SK-MEL-5 (cell line): Measurements from ENCODE around the gene COL6A1. TPM values are rescaled to one million over a fixed set of nuclear protein-coding genes. Genes with fewer than 3 reads are reported as not detected.
"Not testable (repeated sequence)": the region's sequence is repeated elsewhere in the genome, so short reads cannot be mapped to it uniquely, and the experiment has no call there.

Source experiments
- DNase-seq: peaks from one replicate; pipeline ENCODE4 v3.0.0-alpha.2; 2016; ENCODE audit warnings: low read depth, low spot score
- in situ Hi-C: cut with HindIII; loops from 2 replicates; pipeline ENCODE4 v1.10.0; 2016; ENCODE audit warnings: low sequenced_read_pairs, high pct_unique_total_duplicates, low pct_unique_long_range_greater_than_20kb
- total RNA-seq: library from RNA; depleted of rRNA; stranded (reverse); fragments of >200 nt; shearing (Covaris generic); gene quantifications from 2 replicates; pipeline ENCODE4 v1.2.3, GENCODE V29; 2014

The COL6A1 gene
- total RNA-seq, 1 experiment from 2014 or later, result 8.5 TPM

DNA sequence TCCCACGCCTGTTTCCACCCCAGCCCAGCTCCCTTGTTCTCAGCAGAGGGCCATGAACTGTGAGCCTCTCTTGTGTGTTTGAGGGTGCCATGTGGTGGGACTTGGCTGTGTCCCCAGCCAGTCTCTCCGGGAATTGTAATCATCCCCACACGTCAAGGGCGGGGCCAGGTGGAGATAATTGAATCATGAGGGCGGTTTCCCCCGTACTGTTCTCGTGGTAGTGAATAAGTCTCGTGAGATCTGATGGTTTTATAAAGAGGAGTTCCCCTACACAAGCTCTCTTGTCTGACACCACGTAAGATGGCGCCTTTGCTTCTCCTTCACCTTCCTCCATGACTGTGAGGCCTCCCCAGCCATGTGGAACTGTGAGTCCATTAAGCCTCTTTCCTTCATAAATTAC, 59.1 kb downstream of the COL6A1 start:
- DNase-seq, result no peak
- in situ Hi-C loops, result no loop called here

DNA sequence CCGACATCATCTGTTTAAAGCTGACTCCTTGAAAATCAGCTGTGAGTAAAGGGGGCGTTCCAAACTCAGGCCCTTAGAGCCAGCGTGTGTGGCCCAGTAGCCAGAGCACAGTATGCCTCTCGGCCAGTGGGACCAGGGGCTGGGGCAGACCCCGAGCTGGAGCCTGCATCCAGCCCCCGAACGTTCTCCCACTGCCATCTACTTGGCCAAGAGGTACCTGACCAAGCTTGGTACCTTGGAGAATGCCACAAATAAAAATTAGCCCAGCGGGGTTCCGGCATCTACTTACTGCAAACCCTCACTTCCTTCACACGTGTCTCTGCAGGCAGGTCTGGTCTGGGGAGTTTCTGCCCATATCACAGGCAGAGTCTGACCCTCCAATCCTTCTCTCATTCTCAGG, 59.6 kb downstream of the COL6A1 start:
- in situ Hi-C loops, result no loop called here
- no peak for DNase-seq

DNA sequence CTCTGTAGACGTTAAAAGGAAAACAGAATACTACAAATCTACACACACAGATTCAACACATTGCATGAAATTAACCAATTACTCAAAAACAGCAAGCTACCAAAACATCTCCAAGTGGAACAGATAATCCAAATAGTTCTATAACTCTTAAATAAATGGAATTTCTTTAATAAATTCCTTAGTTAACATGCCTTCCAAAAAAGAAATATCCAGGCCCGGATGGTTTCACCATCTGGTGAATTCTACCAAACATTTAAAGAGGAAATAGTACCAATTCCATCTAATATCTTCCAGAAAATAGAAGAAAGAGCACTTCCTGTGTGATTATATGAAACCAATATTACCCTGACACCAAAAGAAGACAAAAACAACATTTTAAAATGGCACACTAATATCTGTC, 63.6 kb downstream of the COL6A1 start:
- in situ Hi-C loops, result no loop called here
- DNase-seq, result no peak

DNA sequence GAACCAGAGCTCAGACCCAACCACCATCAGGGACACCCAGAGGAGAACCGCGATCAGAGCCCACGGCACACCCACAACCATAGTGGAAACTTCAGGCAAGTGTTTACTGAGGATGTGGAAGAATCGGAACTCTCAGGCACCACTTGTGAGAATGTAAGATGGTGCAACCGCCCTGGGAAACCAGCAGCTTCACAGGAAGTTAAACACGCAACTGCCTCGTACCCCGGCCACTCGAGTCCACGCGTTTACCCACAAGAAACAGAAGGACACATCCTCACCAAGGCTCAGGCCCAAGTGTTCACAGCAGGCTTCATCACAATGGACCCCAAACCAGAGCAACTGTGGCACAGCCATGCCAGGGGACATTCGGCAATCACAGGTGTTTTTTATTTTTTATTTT, 64.9 kb downstream of the COL6A1 start:
- no peak for DNase-seq
- in situ Hi-C loops, result no loop called here

DNA sequence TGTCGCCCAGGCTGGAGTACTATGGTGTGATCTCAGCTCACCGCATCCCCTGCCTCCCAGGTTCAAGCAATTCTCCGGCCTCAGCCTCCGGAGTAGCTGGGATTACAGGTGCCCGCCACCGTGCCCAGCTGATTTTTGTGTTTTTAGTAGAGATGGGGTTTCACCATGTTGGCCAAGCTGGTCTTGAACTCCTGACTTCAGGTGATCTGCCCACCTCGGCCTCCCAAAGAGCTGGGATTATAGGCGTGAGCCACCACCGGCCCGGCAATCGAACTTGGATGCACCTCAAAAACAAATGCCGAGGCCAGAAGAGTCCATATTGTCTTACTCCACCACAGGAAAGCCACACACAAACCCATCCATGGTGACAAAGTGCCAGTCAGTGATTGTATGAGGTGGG, 65.3 kb downstream of the COL6A1 start:
- DNase-seq, in situ Hi-C loops: not testable (repeated sequence)

DNA sequence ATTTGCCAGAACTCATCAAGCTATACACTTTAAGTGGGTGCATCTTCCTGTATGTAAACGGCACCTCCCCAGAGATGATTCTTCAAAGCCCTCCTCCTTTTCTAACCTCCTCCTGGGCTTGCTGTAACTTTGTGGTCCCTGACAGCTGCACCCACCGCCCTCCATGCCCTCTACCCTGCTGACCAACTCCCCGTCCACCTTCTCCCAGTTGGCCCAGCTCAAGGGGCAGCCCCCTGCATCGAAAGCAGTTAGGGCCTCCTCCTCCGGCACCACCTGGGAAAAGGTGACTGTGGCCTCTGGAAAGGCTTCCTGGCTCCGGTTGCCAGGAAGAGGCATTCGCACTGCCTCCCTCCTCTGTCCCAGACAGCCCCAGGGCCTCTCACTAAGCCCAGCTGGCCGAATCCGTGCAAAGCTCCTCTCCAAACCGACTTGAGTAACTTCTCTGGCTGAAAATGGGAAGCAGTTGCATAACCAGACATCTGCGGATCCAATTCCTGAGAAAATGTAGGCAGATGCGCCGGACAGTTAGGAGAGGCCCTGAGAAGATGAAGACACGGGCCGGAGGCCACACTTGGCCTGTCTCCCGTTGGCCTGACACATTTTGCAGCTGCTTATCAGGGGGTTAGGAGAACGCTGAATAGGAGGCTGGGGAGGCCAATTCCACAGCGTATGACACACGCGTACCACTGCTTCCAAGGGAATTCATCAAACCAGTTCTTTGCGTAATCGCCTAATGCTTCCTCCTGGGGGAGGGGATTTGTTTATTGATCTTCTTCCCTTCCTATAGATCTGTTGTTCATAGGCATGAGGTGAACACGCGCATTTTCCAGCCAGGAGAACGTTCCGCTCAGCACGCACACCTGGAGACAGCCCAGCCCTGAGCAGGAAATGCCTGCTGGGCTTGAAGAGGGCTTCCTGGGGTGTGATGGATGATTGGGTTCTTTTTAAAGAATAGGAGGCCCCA, 67.6 kb downstream of the COL6A1 start:
- in situ Hi-C loops, result no loop called here
- no peak for DNase-seq

DNA sequence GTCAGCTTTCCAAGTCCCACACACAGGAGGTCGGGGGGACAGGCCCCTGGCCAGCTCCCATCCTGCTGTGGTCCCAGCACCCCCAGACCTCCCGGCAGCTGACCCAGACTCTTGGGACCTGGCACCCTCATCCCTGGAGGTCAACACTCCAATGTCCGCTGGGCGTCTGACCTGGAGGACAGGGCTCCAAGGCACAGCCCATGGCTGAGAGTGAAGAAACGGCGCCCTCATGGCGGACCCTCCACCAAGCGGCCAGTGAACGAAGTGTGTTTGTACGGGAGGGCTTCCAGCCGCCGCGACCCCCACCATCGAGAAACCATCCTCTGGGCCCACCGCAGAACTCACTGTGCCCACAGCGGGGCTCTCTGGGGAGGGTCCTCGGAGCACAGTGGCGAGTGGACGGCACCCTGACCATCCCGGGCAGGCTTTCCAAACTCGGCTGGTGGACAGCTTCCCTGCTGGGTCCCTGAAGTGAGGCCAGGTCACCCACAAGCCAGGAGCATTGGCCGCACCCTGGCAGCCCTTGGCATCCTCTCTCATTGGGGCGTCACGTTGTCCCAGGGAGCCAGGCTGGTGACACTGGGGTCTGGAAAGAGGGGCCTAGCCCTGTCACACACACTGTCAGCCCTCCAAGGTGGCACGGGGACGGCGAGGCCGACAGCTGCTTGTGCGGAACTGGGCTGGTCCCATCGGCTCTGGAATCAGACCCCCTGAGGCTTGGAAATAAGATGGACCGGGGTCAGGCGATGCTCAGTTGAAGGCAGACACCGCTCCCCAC, 68.5 kb downstream of the COL6A1 start:
- in situ Hi-C loops, result no loop called here
- no peak for DNase-seq

DNA sequence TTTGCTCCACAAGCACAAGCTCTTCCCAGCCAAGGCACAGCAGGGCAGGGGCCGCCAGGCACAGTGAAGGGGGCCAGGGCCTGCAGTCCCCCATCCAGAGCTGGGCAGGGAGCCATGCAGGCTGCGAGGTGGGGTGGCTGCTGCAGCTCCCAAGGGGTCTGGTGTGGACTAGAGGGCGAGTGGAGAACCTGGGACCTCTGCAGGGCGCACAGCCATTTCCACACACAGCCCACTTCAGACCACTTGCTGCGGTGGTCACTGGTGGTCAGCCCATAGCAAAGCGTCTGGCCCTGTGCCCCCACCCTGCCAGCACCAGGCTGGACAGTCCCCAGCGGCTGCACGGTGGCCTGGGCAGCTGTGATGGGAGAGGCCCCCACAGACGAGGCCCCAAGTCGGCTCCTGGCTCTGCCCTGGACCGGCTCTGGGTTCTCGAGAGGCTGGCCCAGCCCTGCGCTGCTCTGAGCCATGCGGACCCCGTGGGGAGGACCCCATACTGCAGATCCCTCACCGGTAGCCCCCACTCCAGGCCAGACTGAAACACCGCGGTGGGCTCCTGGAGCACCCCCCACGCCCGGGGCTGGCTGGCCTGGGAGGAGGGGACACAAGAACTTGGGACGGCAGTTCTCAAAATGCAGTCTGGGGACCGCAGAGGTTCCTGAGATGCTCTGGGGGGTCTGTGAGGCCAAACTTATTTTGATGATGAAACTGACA, 69.3 kb downstream of the COL6A1 start:
- in situ Hi-C loops, result no loop called here
- no peak for DNase-seq

DNA sequence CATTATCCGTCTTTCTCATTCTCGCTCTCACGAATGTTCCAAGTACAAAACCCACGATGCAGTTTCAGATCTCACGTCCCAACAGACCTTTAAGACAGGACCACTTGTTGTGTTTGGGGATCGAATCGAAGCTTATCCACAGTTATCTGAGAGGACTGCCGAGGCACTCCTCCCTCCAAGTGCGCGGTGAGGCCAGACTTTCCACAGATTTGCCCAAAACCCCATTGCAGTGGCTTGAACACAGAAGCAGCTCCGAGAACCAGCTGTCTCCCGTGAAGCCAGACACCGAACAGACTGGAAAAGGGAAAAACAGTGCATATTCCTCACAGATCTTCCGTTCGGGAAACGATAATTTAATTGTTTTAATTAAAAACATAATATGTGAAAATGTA, 69.8 kb downstream of the COL6A1 start:
- no peak for DNase-seq
- in situ Hi-C loops, result no loop called here

DNA sequence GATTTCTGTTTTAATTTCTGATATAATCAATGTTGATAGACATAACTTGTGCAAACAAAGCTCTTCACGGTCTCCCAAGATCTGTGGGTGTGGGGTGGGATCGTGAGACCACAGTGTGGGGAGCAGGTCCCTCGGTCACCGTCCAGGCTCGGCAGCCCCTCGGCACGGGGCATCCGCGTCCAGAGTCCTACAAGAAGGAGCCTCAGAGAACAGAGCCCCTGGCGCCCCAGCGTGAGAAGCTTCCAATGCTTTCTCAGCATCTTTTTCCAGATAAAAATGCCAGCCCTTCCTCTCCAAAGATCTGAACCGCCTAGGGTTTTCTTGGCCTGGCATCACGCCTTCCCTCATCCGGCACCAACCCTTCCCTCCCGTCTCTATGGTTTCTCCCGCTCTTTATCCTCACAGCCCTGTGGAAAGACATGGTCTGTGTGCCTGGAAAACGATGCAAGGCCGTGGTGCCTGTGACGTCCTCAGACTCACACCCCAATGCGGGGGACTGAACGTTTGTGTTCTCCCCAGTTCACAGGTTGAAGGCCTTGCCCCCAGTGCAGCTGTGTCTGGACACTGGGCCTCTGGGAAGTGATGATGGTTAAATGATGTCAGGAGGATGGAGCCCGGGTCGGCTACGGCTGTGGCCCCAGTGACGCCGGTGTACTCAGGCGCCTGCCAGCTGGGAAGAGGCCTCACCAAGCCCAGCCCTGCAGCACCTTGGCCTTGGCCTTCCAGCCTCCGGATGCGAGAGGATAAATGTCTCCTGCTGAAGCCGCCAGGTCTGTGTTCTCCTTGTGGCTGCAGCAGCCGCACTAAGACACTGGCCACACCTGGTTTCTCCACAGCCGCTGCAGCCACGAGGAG, 70.5 kb downstream of the COL6A1 start:
- no peak for DNase-seq
- in situ Hi-C loops, result no loop called here

DNA sequence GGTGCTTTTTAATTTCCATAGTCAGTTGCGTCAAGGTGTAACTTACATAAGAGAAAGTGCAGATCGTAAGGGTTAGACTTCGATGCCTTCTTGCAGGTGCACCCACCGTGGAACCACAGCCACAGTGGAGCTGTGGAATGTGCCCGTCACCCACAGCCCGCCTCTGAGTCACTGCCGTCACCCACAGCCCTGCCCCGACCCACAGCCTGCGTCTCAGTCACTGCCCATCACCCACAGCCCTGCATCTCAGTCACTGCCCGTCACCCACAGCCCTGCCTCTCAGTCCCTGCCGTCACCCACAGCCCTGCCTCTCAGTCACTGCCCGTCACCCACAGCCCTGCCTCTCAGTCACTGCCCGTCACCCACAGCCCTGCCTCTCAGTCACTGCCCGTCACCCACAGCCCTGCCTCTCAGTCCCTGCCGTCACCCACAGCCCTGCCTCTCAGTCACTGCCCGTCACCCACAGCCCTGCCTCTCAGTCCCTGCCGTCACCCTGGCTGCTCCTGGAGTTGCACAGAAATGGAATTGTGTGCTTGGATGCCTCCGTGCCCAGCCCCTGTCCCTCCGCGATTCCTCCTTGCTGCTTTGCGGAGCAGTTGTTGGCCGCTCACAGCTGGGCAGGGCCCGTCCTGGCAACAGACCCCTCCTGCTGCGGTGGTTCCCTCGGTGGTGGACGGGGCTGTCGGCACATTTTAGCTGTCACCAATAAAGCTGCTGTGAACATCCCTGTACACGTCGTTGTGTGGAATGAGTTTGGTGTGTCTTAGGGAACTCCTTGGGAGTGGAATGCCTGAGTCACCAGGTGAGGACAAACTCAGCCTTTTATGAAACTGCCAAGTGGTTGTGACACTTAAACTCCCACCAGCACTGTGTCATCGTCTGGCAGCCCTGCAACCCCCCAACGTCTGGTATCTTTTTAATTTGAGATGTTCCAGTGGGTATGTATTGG, 71.4 kb downstream of the COL6A1 start:
- in situ Hi-C loops, result no loop called here
- no peak for DNase-seq

DNA sequence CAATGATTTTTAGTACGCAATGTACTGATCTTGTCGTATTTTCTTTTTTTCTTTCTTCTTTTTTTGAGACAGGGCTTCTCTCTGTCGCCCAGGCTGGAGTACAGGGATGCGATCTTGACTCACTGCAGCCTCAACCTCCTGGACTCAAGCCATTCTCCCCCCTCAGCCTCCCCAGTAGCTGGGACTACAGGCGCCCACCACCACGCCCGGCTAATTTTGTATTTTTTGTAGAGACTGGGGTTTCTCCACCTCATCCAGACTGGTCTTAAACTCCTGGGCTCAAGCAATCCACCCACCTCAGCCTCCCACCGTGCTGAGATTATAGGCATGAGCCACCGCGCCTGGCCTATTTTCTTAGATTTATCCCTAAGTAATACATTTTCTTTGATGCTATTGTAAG, 72.5 kb downstream of the COL6A1 start:
- DNase-seq, result no peak
- in situ Hi-C loops, result no loop called here

DNA sequence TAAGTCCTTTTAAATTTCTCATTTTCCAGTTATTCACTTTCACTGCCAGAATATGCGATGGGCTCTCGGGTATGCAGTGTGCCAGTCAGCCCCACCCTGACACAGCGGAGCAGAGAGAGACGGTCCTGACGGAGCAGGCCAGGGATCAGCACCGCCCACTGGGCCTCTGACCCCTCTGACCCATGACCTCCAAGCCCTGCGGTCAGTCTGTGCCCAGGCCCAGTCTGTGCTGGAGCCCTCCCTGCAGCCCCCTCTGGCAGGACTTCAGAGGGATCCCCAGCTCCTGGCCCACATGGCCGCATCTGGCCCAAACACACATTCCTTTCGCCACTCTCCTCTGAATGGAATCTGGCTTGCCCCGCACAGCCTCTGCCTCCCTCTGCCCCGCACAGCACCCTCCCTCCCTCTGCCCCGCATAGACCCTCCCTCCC, 72.9 kb downstream of the COL6A1 start:
- in situ Hi-C loops, result no loop called here

More for the DNA sequence above, 72.9 kb downstream of the COL6A1 start:
- DNase-seq, result no peak
